GM18861 (cell line): ENCODE data around the gene CYP3A7.
"Not testable (repeated sequence)": the region's sequence is repeated elsewhere in the genome, so short reads cannot be mapped to it uniquely, and the experiment has no call there.

Experiments used
- ATAC-seq: cut with Tn5 transposase; IDR thresholded peaks from one replicate; pipeline ENCODE4 v1.9.1; 2021; ENCODE audit not compliant: unreplicated experiment

CYP3A7 gene

GRCh38 chr7:99742737-99743394 lies 7.9 kb upstream of the CYP3A7 start:
- no peak for ATAC-seq

DNA sequence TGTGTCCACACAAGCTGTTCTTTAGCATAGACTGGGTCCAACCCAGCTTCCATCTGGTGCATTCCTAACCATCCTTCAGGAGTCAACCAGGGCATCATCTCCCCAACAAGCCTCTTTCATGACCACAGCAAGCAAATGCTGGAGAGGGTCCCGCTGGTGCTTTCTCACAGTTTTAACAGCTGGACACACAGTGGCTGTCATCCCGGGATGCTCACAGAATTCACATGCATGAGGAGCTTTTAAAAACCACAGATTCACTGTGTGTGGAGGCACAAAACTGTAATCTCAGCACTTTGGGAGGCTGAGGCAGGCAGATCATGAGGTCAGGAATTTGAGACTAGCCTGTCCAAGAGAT lies 6.4 kb upstream of the CYP3A7 start:
- ATAC-seq: no peak

- ATAC-seq: no peak
These were observed 5.8 kb upstream of the CYP3A7 start for GRCh38 chr7:99740573-99741440.

- ATAC-seq: no peak
These were observed 4.9 kb upstream of the CYP3A7 start for GRCh38 chr7:99739699-99740572.

GRCh38 chr7:99737726-99738125 lies 2.7 kb upstream of the CYP3A7 start:
- ATAC-seq: no peak

GRCh38 chr7:99736667-99737066 lies 1.7 kb upstream of the CYP3A7 start:
- ATAC-seq: not testable (repeated sequence)

- no peak for ATAC-seq
These were observed 1.5 kb downstream of the CYP3A7 start for GRCh38 chr7:99733448-99733847.

GRCh38 chr7:99733003-99733402 lies 2.0 kb downstream of the CYP3A7 start:
- no peak for ATAC-seq

DNA sequence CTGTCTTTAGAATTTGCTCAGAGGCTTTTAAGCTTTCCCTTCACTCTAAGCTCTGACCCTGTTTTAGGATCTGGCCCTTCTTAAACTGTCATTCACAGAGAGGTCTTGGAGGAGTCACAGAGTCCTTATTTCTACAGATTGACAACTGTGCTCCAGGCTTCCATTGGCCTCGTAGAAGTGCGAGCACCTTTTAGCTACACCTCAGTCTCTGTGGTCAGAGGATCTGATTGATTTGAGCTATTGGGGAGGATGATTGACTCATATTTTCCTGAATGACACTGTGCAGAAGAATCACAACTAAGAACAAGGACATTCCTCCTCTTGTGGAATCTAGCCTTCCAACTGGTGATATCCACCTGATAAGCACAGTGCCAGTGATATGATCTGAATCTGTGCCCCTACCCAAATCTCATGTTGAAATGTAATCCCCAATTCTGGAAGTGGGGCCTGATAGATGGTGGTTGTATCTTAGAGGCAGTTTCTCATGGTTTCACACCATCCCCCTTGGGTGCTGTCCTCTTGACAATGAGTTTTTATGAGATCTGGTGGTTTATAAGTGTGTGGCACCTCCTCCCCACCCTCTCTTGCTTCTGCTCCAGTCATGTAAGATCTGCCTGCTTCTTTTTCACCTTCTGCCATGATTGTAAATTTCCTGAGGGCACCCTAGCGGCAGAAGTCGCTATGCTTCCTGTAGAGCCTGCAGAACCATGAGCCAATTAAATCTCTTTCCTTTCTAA lies 3.2 kb downstream of the CYP3A7 start:
- ATAC-seq: no peak

DNA sequence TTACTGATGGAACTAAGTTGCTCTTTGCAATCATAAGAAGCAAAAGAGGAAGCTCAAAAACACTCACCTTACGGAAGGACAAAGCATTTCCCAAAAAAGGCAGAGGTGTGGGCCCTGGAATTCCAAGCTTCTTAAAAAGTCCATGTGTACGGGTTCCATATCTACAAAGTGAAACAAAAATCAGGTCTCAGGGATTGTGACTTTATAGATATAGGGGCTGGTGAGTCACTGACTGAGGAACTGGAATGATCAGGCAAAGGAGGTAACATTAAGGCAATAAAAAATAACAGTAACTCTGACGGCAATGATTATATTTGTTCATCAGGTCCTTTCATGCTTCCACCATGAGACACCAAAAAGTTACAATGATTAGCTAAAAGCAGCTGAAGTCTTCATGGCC lies 4.0 kb downstream of the CYP3A7 start:
- ATAC-seq: no peak

- ATAC-seq: no peak
These were observed 4.7 kb downstream of the CYP3A7 start for GRCh38 chr7:99730238-99730810.

DNA sequence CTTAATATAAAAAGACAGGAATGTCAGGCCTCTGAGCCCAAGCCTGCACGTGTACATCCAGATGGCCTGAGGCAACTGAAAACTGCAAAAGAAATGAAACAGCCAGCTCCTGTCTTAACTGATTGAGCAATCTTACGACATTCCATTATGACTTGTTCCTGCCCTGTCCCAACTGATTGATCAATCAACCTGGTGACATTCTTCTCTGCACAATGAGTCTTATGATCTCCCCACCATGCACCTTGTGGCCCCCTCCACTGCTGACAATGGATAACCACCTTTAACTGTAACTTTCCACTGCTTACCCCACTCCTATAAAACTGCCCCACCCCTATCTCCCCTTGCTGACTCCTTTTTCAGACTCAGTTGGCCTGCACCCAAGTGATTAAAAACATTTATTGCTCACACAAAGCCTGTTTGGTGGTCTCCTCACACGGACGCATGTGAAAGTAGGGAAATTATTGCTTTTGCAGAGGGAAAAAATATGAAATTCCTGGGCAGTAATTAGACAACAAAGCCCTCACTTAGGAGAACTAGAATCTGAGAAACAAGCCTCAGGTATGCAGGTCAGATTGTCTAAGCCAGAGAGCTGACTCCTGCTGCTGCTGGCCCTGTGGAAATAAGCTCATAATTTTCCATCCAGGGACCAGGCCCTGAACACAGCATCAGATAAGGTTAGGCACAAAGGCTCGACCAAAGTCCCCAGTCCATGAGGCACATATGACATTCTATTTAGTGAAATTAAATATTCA lies 5.3 kb downstream of the CYP3A7 start:
- ATAC-seq: no peak

DNA sequence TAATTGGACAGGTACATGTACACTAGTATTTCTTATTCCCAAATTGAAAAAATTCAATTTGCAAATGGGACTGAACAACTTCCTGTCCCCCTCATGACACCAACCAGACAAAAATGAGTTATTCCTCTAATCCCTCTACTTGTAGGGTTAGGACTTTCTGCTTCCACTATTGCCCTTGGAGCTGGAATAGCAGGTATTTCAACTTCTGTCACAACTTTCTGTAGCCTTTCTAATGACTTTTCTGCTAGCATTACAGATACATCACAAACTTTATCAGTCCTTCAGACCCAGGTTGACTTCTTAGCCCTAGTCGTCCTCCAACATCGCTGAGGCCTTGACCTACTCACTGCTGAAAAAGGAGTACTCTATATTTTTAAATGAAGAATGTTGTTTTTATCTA lies 6.4 kb downstream of the CYP3A7 start:
- no peak for ATAC-seq

DNA sequence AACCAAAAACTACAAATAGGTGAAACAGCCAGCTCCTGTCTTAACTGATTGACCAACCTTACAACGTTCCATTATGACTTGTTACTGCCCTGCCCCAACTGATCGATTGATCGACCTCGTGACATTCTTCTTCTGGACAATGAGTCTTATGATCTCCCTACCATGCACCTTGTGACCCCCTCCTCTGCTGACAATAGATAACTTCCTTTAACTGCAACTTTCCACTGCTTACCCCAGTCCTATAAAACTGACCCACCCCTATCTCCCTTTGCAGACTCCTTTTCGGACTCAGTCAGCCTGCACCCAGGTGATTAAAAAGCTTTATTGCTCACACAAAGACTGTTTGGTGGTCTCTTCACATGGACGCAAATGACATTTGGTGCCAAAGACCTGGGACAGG lies 11.8 kb downstream of the CYP3A7 start:
- not testable (repeated sequence) for ATAC-seq

DNA sequence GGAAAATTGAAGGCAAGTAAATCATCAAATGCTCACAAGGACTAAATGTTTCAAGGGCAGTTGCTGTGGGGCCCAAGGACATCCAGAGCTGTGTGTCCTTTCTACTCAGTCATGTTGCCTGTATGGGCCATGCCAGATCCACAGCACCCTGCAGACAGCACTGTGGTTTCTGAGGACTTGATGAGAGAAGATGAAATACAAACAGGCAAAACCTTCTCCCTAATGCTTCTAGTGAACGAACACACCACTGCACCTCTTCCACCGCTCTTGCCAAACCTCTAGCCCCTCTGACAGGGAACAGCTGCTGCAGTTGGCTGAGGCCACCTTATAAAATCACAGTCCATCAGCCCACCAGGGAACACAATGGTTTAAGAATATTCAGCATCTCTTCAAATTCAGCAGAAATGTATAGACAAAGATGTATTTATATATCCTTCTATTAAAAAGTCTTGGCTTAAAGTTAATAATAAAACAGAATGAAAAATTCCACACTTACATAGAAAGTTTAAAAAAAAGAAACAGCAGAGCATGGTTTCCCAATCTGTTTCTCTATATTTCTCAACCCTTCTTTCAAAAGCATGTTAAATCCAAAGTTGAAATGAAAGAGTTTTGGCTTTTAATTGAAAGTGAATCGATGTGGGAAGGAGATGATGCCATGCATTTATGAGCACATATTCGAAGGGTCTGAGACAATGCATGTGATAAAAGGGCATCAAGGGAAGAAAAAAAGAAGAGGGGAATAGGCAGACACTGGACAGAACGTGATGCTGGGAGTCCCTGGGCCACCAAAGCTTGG lies 14.0 kb downstream of the CYP3A7 start:
- ATAC-seq: no peak

GRCh38 chr7:99719996-99720769 lies 14.8 kb downstream of the CYP3A7 start:
- ATAC-seq: no peak

GRCh38 chr7:99713995-99714570 lies 20.9 kb downstream of the CYP3A7 start:
- ATAC-seq: no peak
